ENCODE results near the gene RAD50.
A peak's percentile ranks its signal among the peaks of the same experiment; 100 is the strongest.

Gene RAD50

DNA sequence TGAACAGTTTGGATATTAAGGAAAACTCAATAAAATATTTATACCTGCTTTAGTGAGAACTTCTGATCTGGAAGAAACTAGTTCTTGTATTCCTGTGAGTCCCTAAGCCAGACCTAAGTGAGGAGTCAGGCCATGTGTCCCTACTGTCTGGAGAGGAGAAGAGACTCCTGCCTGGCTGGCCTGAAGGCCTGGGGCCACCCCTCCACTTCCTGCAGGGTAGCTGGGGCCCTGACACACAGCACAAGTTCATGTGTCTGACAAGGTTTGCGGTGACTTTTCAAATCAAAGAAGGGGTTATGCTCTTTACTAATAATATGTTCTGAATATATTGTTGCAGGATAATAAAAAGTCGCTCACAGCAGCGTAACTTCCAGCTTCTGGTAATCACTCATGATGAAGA lies 85.1 kb downstream of the RAD50 start:
- no peaks in the 10 kb centered on the region for H3K36me3 ChIP-seq (ENCODE audit: control insufficient read depth, insufficient read depth, low read length)
- H3K4me1 ChIP-seq (ENCODE audit: control insufficient read depth, insufficient read depth, low read length): peaks cover 6% of the 10 kb centered on the region
- no peak overlapping the region for H3K4me3 ChIP-seq (ENCODE audit: low read length)
- no peak overlapping the region for H3K9ac ChIP-seq (ENCODE audit: low read length)
- H3K27me3 ChIP-seq (ENCODE audit: control insufficient read depth, insufficient read depth, low read length): no peaks in the 10 kb centered on the region
- H3K9me3 ChIP-seq (ENCODE audit: control insufficient read depth, low read length): no peaks in the 10 kb centered on the region

DNA sequence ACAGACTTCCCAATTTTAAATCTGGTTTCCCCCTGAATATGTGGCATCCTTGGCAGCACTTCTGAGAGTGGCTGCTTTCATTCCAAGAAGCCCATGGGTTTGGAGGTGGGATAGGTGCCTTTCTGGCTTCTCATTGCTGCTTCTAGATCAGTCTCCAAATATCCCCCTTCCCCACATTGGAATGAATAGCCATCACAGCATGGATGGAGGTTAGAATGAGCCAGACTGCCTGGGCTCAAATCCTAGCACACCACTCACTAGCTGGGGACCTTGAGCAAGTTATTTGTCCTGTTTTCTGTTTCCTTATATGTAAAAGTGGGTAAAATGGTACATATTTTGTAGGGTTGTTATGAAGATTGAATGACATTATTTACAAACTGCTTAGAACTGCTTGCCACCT lies 87.4 kb downstream of the RAD50 start:
- no peak overlapping the region for H3K4me3 ChIP-seq (ENCODE audit: low read length)
- H3K36me3 ChIP-seq (ENCODE audit: control insufficient read depth, insufficient read depth, low read length): no peaks in the 10 kb centered on the region
- H3K4me1 ChIP-seq (ENCODE audit: control insufficient read depth, insufficient read depth, low read length): peaks cover 15% of the 10 kb centered on the region
- H3K27me3 ChIP-seq (ENCODE audit: control insufficient read depth, insufficient read depth, low read length): no peaks in the 10 kb centered on the region
- H3K9ac ChIP-seq (ENCODE audit: low read length): no peak overlapping the region
- no peaks in the 10 kb centered on the region for H3K9me3 ChIP-seq (ENCODE audit: control insufficient read depth, low read length)

DNA sequence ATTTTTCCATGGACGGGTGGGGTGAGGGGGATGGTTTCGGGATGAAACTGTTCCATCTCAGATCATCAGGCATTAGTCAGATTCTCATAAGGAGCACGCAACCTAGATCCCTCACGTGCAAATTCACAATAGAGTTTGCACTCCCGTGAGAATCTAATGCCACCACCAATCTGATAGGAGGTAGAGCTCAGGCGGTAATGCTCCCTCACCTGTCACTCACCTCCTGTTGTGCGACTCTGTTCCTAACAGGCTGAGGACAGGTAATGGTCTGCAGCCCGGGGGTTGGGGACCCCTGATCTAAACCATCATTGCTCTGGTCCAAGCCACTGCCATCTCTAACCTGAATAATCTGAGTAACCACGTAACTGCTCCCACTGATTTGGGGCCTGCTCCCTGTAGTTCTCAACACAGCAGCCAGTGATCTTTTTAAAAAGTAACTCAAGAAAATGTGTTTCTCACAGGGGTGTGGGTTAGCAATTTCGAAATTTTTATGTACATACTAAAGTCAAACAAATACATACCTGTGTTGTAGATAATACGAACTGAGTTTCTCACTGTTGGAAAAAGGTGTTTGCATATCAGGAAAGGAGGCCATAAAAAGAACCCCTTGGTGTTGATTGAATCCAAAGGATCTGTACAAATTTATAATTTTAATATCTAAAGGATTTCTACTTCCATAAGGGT lies 89.9 kb downstream of the RAD50 start:
- no peak overlapping the region for H3K4me3 ChIP-seq (ENCODE audit: low read length)
- H3K36me3 ChIP-seq (ENCODE audit: control insufficient read depth, insufficient read depth, low read length): no peaks in the 10 kb centered on the region
- no peaks in the 10 kb centered on the region for H3K27me3 ChIP-seq (ENCODE audit: control insufficient read depth, insufficient read depth, low read length)
- peaks cover 18% of the 10 kb centered on the region for H3K4me1 ChIP-seq (ENCODE audit: control insufficient read depth, insufficient read depth, low read length)
- H3K9ac ChIP-seq (ENCODE audit: low read length): no peak overlapping the region
- no peaks in the 10 kb centered on the region for H3K9me3 ChIP-seq (ENCODE audit: control insufficient read depth, low read length)

DNA sequence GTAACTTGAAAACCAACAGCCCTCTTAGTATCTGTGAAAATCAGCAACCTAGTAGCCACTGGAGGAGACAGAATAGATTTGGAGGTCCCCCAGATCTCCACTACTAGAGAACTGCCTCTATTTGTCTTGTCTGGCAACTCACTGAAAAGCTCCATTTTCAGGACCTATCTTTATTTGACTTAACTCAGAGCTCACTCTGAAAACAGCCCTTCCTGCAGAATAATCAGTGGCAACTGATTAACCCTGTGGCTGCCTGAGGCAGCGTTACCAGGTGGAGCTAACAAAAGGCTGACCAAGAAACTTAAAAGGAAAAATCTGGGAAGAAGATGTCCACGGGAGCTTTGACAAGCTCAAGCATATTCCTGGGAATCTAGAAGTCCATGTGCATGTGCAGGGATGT lies 90.7 kb downstream of the RAD50 start:
- H3K27me3 ChIP-seq (ENCODE audit: control insufficient read depth, insufficient read depth, low read length): no peaks in the 10 kb centered on the region
- no peaks in the 10 kb centered on the region for H3K9me3 ChIP-seq (ENCODE audit: control insufficient read depth, low read length)
- H3K9ac ChIP-seq (ENCODE audit: low read length): no peak overlapping the region

DNA sequence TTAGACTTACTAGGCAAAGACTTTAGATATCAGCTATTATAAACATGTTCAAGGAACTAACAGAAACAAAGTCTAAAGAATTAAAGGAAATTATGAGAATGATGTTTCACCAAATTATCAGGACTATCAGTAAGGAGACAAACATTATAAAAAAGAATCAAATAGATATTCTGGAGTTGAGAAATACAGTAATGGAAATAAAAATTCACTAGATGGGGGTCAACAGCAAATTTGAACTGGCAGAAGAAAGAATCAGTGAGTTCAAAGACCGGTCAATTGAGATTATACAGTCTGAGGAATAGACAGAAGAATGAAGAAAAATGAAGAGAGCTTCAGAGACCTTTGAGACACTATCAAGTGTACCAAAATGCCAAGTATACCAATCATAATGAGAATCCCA lies 91.6 kb downstream of the RAD50 start:
- H3K36me3 ChIP-seq (ENCODE audit: control insufficient read depth, insufficient read depth, low read length): no peaks in the 10 kb centered on the region
- no peak overlapping the region for H3K9ac ChIP-seq (ENCODE audit: low read length)
- H3K9me3 ChIP-seq (ENCODE audit: control insufficient read depth, low read length): no peaks in the 10 kb centered on the region
- no peaks in the 10 kb centered on the region for H3K27me3 ChIP-seq (ENCODE audit: control insufficient read depth, insufficient read depth, low read length)
- peaks cover 18% of the 10 kb centered on the region for H3K4me1 ChIP-seq (ENCODE audit: control insufficient read depth, insufficient read depth, low read length)
- no peak overlapping the region for H3K4me3 ChIP-seq (ENCODE audit: low read length)

More for the DNA sequence above, 90.7 kb downstream of the RAD50 start:
- H3K36me3 ChIP-seq (ENCODE audit: control insufficient read depth, insufficient read depth, low read length): no peaks in the 10 kb centered on the region
- no peak overlapping the region for H3K4me3 ChIP-seq (ENCODE audit: low read length)
- H3K4me1 ChIP-seq (ENCODE audit: control insufficient read depth, insufficient read depth, low read length): peaks cover 18% of the 10 kb centered on the region

DNA sequence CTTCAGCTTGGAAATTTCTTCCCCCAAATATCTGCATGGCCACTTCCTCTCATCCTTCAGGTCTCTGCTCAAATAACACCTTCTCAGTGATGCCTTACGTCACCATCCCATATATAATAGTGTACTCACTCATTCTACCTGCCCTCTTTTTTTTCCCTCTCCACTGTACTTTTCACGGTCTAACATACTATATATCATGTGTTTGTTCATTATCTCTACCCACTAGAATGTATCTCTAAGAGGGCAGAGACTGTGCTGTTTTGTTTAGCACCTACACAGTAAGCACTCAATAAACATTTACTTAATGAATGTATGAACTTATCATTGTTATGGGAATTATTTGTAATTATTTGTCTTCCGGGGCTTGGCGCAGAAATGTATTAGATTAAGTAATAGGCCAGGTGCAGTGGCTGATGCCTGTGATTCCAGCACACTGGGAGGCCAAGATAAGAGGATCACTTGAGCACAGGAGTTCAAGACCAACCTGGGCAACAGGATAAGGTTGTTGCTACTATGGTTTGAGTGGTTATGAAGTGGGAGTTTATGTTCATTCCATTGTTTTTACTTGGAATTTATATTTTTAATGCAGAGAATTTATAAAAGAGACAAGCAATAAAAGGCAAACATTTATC lies 95.2 kb downstream of the RAD50 start:
- H3K27me3 ChIP-seq (ENCODE audit: control insufficient read depth, insufficient read depth, low read length): peaks cover 17% of the 10 kb centered on the region
- peaks cover 23% of the 10 kb centered on the region for H3K4me1 ChIP-seq (ENCODE audit: control insufficient read depth, insufficient read depth, low read length)
- no peak overlapping the region for H3K9ac ChIP-seq (ENCODE audit: low read length)
- no peaks in the 10 kb centered on the region for H3K36me3 ChIP-seq (ENCODE audit: control insufficient read depth, insufficient read depth, low read length)
- H3K9me3 ChIP-seq (ENCODE audit: control insufficient read depth, low read length): no peaks in the 10 kb centered on the region
- H3K4me3 ChIP-seq (ENCODE audit: low read length): no peak overlapping the region

DNA sequence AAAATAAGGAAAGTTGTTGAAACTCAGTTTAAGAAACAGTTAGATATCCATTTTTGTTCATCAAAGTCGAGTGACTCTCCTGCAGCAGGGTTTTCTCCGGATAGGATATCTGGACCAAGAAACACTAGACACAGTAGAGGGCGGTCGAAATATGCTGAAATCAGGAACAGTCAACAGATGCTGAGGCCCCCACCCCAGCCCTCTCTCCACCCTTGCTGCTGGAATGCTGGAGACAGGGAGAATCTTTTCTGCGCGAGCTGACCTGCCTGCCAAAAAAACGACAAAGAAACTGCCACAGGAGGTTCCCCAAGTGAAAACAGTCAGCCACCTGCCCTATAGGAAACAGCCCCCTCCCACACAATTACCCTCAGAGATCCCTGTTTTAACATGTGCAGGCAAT lies 96.9 kb downstream of the RAD50 start:
- Histone ChIP-seq H3K4me3 (ENCODE audit: low read length) (no peak overlapping the region), H3K27me3 (ENCODE audit: control insufficient read depth, insufficient read depth, low read length) (peaks cover 21% of the 10 kb centered on the region), H3K9me3 (ENCODE audit: control insufficient read depth, low read length) (no peaks in the 10 kb centered on the region), H3K9ac (ENCODE audit: low read length) (no peak overlapping the region), H3K4me1 (ENCODE audit: control insufficient read depth, insufficient read depth, low read length) (peaks cover 14% of the 10 kb centered on the region), H3K36me3 (ENCODE audit: control insufficient read depth, insufficient read depth, low read length) (no peaks in the 10 kb centered on the region)

DNA sequence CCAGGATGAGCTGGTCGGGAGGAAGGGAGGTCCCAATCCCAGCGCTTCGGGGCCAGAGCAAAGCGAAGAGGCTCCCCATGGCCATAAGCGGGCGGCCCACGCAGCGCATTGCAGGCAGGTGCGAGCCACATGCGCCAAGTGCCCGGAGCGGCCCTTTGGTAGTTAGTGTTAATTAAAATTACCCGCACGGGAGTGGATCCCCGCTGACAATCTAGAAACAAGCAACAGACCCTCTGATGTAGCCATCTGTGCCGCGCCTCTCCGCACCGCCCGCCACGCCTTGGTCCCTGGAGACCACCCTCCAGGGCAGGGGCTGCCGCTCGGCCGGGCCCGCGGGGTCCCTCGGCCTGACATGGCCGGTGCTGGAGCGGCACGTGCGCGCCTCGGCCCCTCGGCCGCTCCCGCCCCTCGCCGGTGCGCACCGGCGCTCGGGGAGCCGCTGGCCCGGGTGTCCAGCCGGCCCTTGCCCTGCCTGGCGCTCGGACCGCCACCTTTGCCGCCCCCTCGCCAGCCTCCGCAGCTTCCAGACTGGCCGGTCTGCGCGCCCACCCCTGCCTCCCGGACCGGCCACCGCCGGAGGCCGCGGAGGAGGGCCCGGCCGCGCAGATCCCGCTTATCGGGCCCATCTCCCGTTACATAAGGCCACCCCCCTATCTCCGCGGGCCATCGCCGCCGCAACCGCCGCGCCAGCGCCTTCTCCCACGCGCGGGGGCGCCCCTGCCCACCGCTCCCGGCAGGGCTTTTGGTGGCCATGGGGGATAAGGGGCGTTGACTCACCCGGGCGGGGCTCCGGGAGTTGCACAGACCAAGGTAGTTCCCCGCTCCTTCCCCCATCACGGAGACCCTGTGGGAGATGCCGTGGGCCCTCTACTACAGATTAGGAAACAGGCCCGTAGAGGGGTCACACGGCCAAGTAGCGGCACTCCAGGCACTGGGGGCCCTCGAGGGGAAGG lies 99.3 kb downstream of the RAD50 start:
- Histone ChIP-seq H3K9me3 (ENCODE audit: control insufficient read depth, low read length) (no peaks in the 10 kb centered on the region), H3K36me3 (ENCODE audit: control insufficient read depth, insufficient read depth, low read length) (no peaks in the 10 kb centered on the region), H3K4me1 (ENCODE audit: control insufficient read depth, insufficient read depth, low read length) (peaks cover 14% of the 10 kb centered on the region), H3K4me3 (ENCODE audit: low read length) (no peak overlapping the region), H3K9ac (ENCODE audit: low read length) (peak overlapping the region; percentile 8), H3K27me3 (ENCODE audit: control insufficient read depth, insufficient read depth, low read length) (peaks cover 21% of the 10 kb centered on the region)

DNA sequence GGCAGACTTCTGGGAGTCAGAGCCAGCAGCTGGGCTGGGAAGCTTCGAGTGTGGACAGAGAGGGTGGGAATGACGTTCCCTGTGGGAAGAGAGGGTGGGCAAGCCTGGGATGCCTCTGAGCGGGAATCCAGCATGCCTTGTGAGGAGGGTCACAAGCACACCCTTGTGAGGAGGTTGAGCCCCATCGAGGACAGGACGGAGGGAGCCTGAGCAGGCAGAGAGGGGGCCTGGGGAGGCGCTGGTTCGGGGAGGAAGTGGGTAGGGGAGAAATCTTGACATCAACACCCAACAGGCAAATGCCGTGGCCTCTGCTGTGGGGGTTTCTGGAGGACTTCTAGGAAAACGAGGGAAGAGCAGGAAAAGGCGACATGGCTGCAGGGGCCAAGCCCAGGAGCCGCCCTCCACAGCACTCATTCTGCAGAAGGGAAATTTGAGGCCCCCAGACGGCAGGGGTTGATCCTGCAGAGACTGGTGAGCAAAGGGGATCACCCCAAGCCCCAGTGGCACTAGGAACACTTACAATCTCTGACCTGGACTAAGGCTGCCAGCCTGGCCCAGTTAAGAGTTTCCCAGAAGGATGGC lies 100.1 kb downstream of the RAD50 start:
- Histone ChIP-seq H3K4me3 (ENCODE audit: low read length) (no peak overlapping the region), H3K4me1 (ENCODE audit: control insufficient read depth, insufficient read depth, low read length) (peaks cover 11% of the 10 kb centered on the region), H3K9me3 (ENCODE audit: control insufficient read depth, low read length) (no peaks in the 10 kb centered on the region), H3K27me3 (ENCODE audit: control insufficient read depth, insufficient read depth, low read length) (peaks cover 21% of the 10 kb centered on the region), H3K36me3 (ENCODE audit: control insufficient read depth, insufficient read depth, low read length) (no peaks in the 10 kb centered on the region), H3K9ac (ENCODE audit: low read length) (no peak overlapping the region)

DNA sequence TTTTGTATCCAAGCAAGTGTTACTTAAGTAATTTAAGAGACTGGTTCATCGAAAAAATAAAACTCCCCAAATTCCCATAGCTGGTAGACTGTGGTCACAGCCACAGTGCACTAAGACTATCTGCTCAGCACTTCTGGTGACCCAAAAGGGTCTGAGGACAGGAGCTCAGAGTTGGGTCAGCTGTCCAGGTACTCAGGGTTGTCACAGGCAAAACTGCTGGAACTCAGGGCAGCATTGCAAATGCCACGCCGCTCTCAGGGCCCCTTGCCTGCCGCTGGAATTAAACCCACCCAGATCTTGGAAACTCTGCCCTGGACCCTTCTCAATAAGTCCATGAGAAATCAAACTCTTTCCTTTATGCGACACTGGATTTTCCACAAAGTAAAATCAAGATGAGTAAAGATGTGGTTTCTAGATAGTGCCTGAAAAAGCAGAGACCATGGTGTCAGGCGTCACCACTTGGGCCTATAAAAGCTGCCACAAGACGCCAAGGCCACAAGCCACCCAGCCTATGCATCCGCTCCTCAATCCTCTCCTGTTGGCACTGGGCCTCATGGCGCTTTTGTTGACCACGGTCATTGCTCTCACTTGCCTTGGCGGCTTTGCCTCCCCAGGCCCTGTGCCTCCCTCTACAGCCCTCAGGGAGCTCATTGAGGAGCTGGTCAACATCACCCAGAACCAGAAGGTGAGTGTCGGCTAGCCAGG lies 101.1 kb downstream of the RAD50 start, which contains the start of gene IL13:
Gene IL13 (plus strand): TSS at position 498 of the 705 bp plus-strand sequence. CDS start 14 bp downstream, at position 512.
- H3K27me3 ChIP-seq (ENCODE audit: control insufficient read depth, insufficient read depth, low read length): peaks cover 21% of the 10 kb centered on the region
- H3K4me3 ChIP-seq (ENCODE audit: low read length): no peak within 1 kb of the TSS
- H3K9me3 ChIP-seq (ENCODE audit: control insufficient read depth, low read length): no peaks in the 10 kb centered on the region
- no peaks in the 10 kb centered on the region for H3K36me3 ChIP-seq (ENCODE audit: control insufficient read depth, insufficient read depth, low read length)
- no peak within 1 kb of the TSS for H3K9ac ChIP-seq (ENCODE audit: low read length)
- H3K4me1 ChIP-seq (ENCODE audit: control insufficient read depth, insufficient read depth, low read length): peaks cover 12% of the 10 kb centered on the region
